Measurements from ENCODE around the gene CELF4.

DNA sequence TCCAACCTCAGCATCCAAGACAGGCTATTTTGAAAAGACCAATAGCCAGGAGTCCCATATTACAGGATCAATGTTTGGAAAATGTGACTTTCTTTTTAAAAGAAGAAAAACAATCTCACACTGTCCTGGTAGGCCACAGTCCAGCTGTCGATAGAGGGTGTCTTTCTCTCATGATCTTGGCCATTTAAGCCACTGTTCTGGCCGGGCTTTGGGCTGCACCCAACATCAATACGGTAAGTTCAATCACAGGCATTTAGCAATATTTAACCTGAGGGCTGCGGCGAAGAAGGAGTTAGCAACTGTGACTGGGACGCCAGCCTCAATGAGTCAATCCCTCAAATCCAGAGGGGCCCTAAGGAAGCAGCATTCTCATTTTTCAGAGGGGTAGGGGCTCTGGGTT is 69.0 kb downstream of the CELF4 start:
- TF ChIP-seq, protein P1, sequence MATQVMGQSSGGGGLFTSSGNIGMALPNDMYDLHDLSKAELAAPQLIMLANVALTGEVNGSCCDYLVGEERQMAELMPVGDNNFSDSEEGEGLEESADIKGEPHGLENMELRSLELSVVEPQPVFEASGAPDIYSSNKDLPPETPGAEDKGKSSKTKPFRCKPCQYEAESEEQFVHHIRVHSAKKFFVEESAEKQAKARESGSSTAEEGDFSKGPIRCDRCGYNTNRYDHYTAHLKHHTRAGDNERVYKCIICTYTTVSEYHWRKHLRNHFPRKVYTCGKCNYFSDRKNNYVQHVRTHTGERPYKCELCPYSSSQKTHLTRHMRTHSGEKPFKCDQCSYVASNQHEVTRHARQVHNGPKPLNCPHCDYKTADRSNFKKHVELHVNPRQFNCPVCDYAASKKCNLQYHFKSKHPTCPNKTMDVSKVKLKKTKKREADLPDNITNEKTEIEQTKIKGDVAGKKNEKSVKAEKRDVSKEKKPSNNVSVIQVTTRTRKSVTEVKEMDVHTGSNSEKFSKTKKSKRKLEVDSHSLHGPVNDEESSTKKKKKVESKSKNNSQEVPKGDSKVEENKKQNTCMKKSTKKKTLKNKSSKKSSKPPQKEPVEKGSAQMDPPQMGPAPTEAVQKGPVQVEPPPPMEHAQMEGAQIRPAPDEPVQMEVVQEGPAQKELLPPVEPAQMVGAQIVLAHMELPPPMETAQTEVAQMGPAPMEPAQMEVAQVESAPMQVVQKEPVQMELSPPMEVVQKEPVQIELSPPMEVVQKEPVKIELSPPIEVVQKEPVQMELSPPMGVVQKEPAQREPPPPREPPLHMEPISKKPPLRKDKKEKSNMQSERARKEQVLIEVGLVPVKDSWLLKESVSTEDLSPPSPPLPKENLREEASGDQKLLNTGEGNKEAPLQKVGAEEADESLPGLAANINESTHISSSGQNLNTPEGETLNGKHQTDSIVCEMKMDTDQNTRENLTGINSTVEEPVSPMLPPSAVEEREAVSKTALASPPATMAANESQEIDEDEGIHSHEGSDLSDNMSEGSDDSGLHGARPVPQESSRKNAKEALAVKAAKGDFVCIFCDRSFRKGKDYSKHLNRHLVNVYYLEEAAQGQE (IDR thresholded peaks at IDR 0.05; ENCODE audit: insufficient replicate concordance, low read depth): no peak
- TF ChIP-seq, protein P2, sequence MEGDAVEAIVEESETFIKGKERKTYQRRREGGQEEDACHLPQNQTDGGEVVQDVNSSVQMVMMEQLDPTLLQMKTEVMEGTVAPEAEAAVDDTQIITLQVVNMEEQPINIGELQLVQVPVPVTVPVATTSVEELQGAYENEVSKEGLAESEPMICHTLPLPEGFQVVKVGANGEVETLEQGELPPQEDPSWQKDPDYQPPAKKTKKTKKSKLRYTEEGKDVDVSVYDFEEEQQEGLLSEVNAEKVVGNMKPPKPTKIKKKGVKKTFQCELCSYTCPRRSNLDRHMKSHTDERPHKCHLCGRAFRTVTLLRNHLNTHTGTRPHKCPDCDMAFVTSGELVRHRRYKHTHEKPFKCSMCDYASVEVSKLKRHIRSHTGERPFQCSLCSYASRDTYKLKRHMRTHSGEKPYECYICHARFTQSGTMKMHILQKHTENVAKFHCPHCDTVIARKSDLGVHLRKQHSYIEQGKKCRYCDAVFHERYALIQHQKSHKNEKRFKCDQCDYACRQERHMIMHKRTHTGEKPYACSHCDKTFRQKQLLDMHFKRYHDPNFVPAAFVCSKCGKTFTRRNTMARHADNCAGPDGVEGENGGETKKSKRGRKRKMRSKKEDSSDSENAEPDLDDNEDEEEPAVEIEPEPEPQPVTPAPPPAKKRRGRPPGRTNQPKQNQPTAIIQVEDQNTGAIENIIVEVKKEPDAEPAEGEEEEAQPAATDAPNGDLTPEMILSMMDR (IDR thresholded peaks at IDR 0.05; ENCODE audit: insufficient read depth, low read length): no peak
- TF ChIP-seq POLR2AphosphoS5 (IDR thresholded peaks at IDR 0.05; ENCODE audit: low read depth) (no peak), GABPA (IDR thresholded peaks at IDR 0.05; ENCODE audit: low read depth) (no peak), SPI1 (IDR thresholded peaks at IDR 0.05; ENCODE audit: borderline replicate concordance, low read depth) (no peak)
